HEK293T (cell line): ENCODE results near the gene RFK.

ENCODE experiments used
- BHLHE40 ChIP-seq: fragments of 450-650 bp; IDR thresholded peaks from 2 replicates; pipeline ENCODE4 v1.6.1; 2016; ENCODE audit warnings: mild to moderate bottlenecking, moderate library complexity, borderline replicate concordance
- CTBP1 ChIP-seq: fragments of 450-650 bp; IDR thresholded peaks from 2 replicates; pipeline ENCODE4 v1.6.1; 2016; ENCODE audit warnings: borderline replicate concordance
- ELF4 ChIP-seq: fragments of 450-650 bp; IDR thresholded peaks from 2 replicates; pipeline ENCODE4 v1.6.1; 2017; ENCODE audit warnings: antibody characterized with exemption
- FOXM1 ChIP-seq: fragments of 450-650 bp; IDR thresholded peaks from 2 replicates; pipeline ENCODE4 v1.6.1; 2017; ENCODE audit warnings: mild to moderate bottlenecking, borderline replicate concordance
- HDGF ChIP-seq: fragments of 450-650 bp; IDR thresholded peaks from 2 replicates; pipeline ENCODE4 v1.6.1; 2017; ENCODE audit warnings: antibody characterized with exemption, borderline replicate concordance
- L3MBTL2 ChIP-seq: fragments of 450-650 bp; conservative IDR thresholded peaks from 2 replicates; pipeline ENCODE4 v1.6.1; 2016; ENCODE audit warnings: mild to moderate bottlenecking
- LEF1 ChIP-seq: fragments of 450-650 bp; IDR thresholded peaks from 2 replicates; pipeline ENCODE4 v1.6.1; 2017; ENCODE audit warnings: mild to moderate bottlenecking, borderline replicate concordance
- NFRKB ChIP-seq: fragments of 450-650 bp; IDR thresholded peaks from 2 replicates; pipeline ENCODE4 v1.6.1; 2016; ENCODE audit warnings: mild to moderate bottlenecking, moderate library complexity
- SP1 ChIP-seq: fragments of 450-650 bp; IDR thresholded peaks from 2 replicates; pipeline ENCODE4 v1.6.1; 2017
- SUZ12 ChIP-seq: fragments of 450-650 bp; IDR thresholded peaks from 2 replicates; pipeline ENCODE4 v1.6.1; 2016; ENCODE audit warnings: mild to moderate bottlenecking
- TARDBP ChIP-seq: fragments of 450-650 bp; IDR thresholded peaks from 2 replicates; pipeline ENCODE4 v1.6.1; 2016

DNA sequence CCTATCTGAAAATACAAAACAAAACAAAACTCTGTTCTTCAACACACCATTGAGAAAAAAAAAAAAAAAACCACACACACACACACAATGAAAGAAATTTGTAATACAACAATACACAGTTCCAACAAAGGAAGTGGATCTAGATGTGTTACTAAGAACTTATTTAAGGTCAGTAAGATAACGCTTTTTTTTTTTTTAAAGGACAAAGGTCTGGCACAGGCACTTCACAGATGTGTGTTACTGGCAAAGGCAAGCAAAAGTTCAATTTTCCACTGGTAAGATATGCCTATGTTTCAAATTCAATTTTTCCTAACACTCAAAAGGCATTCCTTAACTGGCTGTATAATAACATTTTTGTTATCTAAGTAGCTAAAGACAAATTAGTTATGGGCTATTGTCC, 3.6 kb downstream of the RFK start:
- no peak for TF ChIP-seq L3MBTL2
- TF ChIP-seq FOXM1, result no peak
- no peak for TF ChIP-seq BHLHE40
- TF ChIP-seq NFRKB, result no peak
- TF ChIP-seq SP1, result no peak
- TF ChIP-seq SUZ12, result no peak
- no peak for TF ChIP-seq HDGF
- no peak for TF ChIP-seq CTBP1
- no peak for TF ChIP-seq ELF4
- TF ChIP-seq LEF1, result no peak
- no peak for TF ChIP-seq TARDBP
